GM12878 (cell line): ENCODE results near the gene RAB22A. TPM values are rescaled to one million over a fixed set of nuclear protein-coding genes. Genes with fewer than 3 reads are reported as not detected.
A peak's percentile ranks its signal among the peaks of the same experiment; 100 is the strongest.

ENCODE experiments used
- ATAC-seq: fragments of 200-7000 bp; cut with Tn5 transposase; 3 replicates; pipeline ENCODE4 v1.9.1; 2020; ENCODE audit warnings: mild to moderate bottlenecking, moderate library complexity
- Bru-seq: library from RNA; stranded (reverse); fragments of 400-500 nt; gene quantifications from one replicate; lab custom pipeline; 2021; lab: Mats Ljungman, UMichigan
- BruChase-seq, 2 experiments: library from RNA; stranded (reverse); fragments of 400-500 nt; gene quantifications; one replicate each; lab custom pipeline; 2021; lab: Mats Ljungman, UMichigan
- BruUV-seq: library from RNA; stranded (reverse); fragments of 400-500 nt; replicated peaks from 2 replicates; lab custom pipeline; 2021; lab: Mats Ljungman, UMichigan
- CTCF ChIA-PET: fragments of 300-600 bp; sonication (Branson Sonifier 250); formaldehyde crosslinking; extraction: SDS; loops from one replicate; lab custom pipeline; 2021; ENCODE audit warnings: inconsistent platforms; lab: Yijun Ruan, JAX
- POLR2A ChIA-PET: fragments of 350-600 bp; formaldehyde crosslinking; extraction: SDS; loops from one replicate; lab custom pipeline; 2021; ENCODE audit warnings: inconsistent platforms; lab: Charles Lee
- RAD21 ChIA-PET: fragments of 300-600 bp; sonication (Branson Sonifier 250); formaldehyde crosslinking; loops from one replicate; lab custom pipeline; 2023; ENCODE audit warnings: antibody characterized with exemption; ENCODE audit not compliant: unreplicated experiment; lab: Charles Lee
- SMC1A ChIA-PET: fragments of 300-600 bp; sonication (Branson Sonifier 250); formaldehyde crosslinking; loops from one replicate; lab custom pipeline; 2023; ENCODE audit not compliant: unreplicated experiment, uncharacterized antibody; lab: Charles Lee
- DNase-seq: peaks from one replicate; pipeline ENCODE4 v3.0.0-alpha.2; 2011; ENCODE audit warnings: low read depth, low spot score
- FAIRE-seq: peaks from 3 replicates; lab custom pipeline; 2011; peaks lifted over from hg19 to GRCh38; lab: Jason Lieb, UNC
- H2AFZ ChIP-seq: 2 replicates; pipeline ENCODE4 v1.6.0; 2011; ENCODE audit warnings: low read depth, low read length, control low read depth; ENCODE audit not compliant: control insufficient read depth
- H3K27ac ChIP-seq: 2 replicates; pipeline ENCODE4 v1.5.1; 2011; ENCODE audit warnings: control low read depth; ENCODE audit not compliant: control insufficient read depth, insufficient read depth
- H3K27me3 ChIP-seq, 2 experiments: replicated peaks in 1 of 2; 2 replicates each; pipeline versions ENCODE4 v1.6.0 to v1.6.1; 2011; ENCODE audit warnings: low read length in 1 of 2; ENCODE audit not compliant: control insufficient read depth in 2 of 2, insufficient read depth in 2 of 2
- H3K36me3 ChIP-seq, 2 experiments: 2 replicates each; pipeline ENCODE4 v1.5.1; 2011; ENCODE audit warnings: low read length in 1 of 2; ENCODE audit not compliant: control insufficient read depth in 2 of 2, insufficient read depth in 2 of 2
- H3K4me1 ChIP-seq: 2 replicates; pipeline ENCODE4 v1.6.1; 2011; ENCODE audit warnings: mild to moderate bottlenecking, low read length, moderate library complexity, mixed read lengths; ENCODE audit not compliant: control insufficient read depth, insufficient read depth
- H3K4me2 ChIP-seq: 2 replicates; pipeline ENCODE4 v1.6.0; 2011; ENCODE audit warnings: control low read depth; ENCODE audit not compliant: control insufficient read depth, insufficient read depth
- H3K4me3 ChIP-seq: fragments of 200-600 bp; sonication (generic); 2 replicates; pipeline ENCODE4 v1.5.1; 2016
- H3K79me2 ChIP-seq: 2 replicates; pipeline ENCODE4 v1.6.0; 2011; ENCODE audit warnings: low read length; ENCODE audit not compliant: control insufficient read depth, insufficient read depth
- H3K9ac ChIP-seq: 2 replicates; pipeline ENCODE4 v1.8.0; 2011; ENCODE audit warnings: low read length, control low read depth, mixed read lengths; ENCODE audit not compliant: control insufficient read depth, insufficient read depth
- H3K9me3 ChIP-seq: replicated peaks from 3 replicates; pipeline ENCODE4 v1.5.1; 2011; ENCODE audit warnings: mild to moderate bottlenecking, low read length; ENCODE audit not compliant: control insufficient read depth, insufficient read depth
- H4K20me1 ChIP-seq: 2 replicates; pipeline ENCODE4 v1.6.0; 2011; ENCODE audit not compliant: control insufficient read depth, insufficient read depth
- ASH2L ChIP-seq: fragments of 300-600, 200-600 bp; sonication (generic); IDR thresholded peaks from 2 replicates; pipeline ENCODE4 v1.6.1; 2017; ENCODE audit warnings: low read depth, mild to moderate bottlenecking, borderline replicate concordance
- CBFB ChIP-seq: IDR thresholded peaks from 2 replicates; pipeline ENCODE4 v1.6.1; 2016; ENCODE audit warnings: antibody characterized with exemption, low read depth
- CBX3 ChIP-seq: fragments of 200-600 bp; sonication (generic); IDR thresholded peaks from 2 replicates; pipeline ENCODE4 v1.6.1; 2016; ENCODE audit warnings: low read depth, borderline replicate concordance
- CHD1 ChIP-seq: IDR thresholded peaks from 2 replicates; pipeline ENCODE4 v1.6.1; 2012; ENCODE audit warnings: low read depth, low read length, improper control_type of control experiment
- CHD4 ChIP-seq: fragments of 200-600 bp; sonication (generic); IDR thresholded peaks from 2 replicates; pipeline ENCODE4 v1.6.1; 2016; ENCODE audit warnings: mild to moderate bottlenecking
- FOXK2 ChIP-seq: fragments of 450-650 bp; IDR thresholded peaks from 2 replicates; pipeline ENCODE4 v1.6.1; 2017; ENCODE audit warnings: mild to moderate bottlenecking, moderate library complexity
- IKZF1 ChIP-seq: fragments of 450-650 bp; conservative IDR thresholded peaks from 2 replicates; pipeline ENCODE4 v1.6.1; 2017; ENCODE audit warnings: antibody characterized with exemption, mild to moderate bottlenecking
- KDM1A ChIP-seq: fragments of 200-600 bp; sonication (generic); IDR thresholded peaks from 2 replicates; pipeline ENCODE4 v1.6.1; 2016; ENCODE audit warnings: borderline replicate concordance
- MYC ChIP-seq: IDR thresholded peaks from 2 replicates; pipeline ENCODE4 v1.6.1; 2011; ENCODE audit warnings: mild to moderate bottlenecking, low read length, moderate library complexity, inconsistent platforms; ENCODE audit not compliant: insufficient read depth, insufficient replicate concordance, insufficient read length, severe bottlenecking
- NR2F1 ChIP-seq: fragments of 450-650 bp; conservative IDR thresholded peaks from 2 replicates; pipeline ENCODE4 v1.6.1; 2017; ENCODE audit warnings: mild to moderate bottlenecking
- RAD51 ChIP-seq: fragments of 450-650 bp; IDR thresholded peaks from 2 replicates; pipeline ENCODE4 v1.6.1; 2016; ENCODE audit warnings: moderate library complexity, mild to moderate bottlenecking, inconsistent platforms
- RUNX3 ChIP-seq: IDR thresholded peaks from 2 replicates; pipeline ENCODE4 v1.6.1; 2012; ENCODE audit warnings: low read length, inconsistent platforms
- SMC3 ChIP-seq: IDR thresholded peaks from 2 replicates; pipeline ENCODE4 v1.6.1; 2011; ENCODE audit warnings: low read length, improper control_type of control experiment, borderline replicate concordance
- TAF1 ChIP-seq: IDR thresholded peaks from 2 replicates; pipeline ENCODE4 v1.6.1; 2011; ENCODE audit warnings: mild to moderate bottlenecking, low read depth, low read length, borderline replicate concordance
- TBL1XR1 ChIP-seq: IDR thresholded peaks from 2 replicates; pipeline ENCODE4 v1.6.1; 2012; ENCODE audit warnings: low read depth, low read length, improper control_type of control experiment
- ZNF217 ChIP-seq: fragments of 450-650 bp; IDR thresholded peaks from 2 replicates; pipeline ENCODE4 v1.6.1; 2017; ENCODE audit warnings: antibody characterized with exemption, mild to moderate bottlenecking
- WGBS: methylation state at CpG from one replicate; pipeline ENCODE4 v1.1.6; 2016; ENCODE audit warnings: low lambda C conversion rate; ENCODE audit not compliant: insufficient replicate concordance, insufficient coverage; ENCODE audit errors: missing lambda C conversion rate; 5-methylcytosine and 5-hydroxymethylcytosine counted together
- in situ Hi-C: fragments of 300-500 bp; cut with MboI; formaldehyde crosslinking; loops from 9 replicates; pipeline ENCODE4 v1.14.3; 2018; ENCODE audit warnings: mixed read lengths
- intact Hi-C: fragments of 100-400 bp; cut with micrococcal nuclease; formaldehyde crosslinking; loops from one replicate; pipeline ENCODE4 v1.14.2; 2022; ENCODE audit not compliant: unreplicated experiment
- long read RNA-seq, 2 experiments: library from polyadenylated mRNA; unstranded; transcript quantifications; one replicate each; pipeline ENCODE4 v2.0.0, GENCODE V29; 2019 to 2020
- polyA minus RNA-seq, 3 experiments: library from RNA; depleted of rRNA, polyadenylated mRNA; stranded (reverse); fragments of >200 nt; gene quantifications; 2 replicates each; pipeline ENCODE4 v1.2.3, GENCODE V29; 2011
- polyA plus RNA-seq, 11 experiments: library from polyadenylated mRNA; depleted of rRNA in 4 of 11; unstranded in 6 of 11; stranded (reverse) in 5 of 11; fragments of >200 nt; fragmentation: Nextera tagmentation in 4 of 11; fragmentation: Illumina TruSeq in 1 of 11; extraction: Ambion mirVana in 4 of 11; extraction: Trizol in 1 of 11; gene quantifications; 1 replicate in 1 of 11; 2 replicates in 10 of 11; pipeline versions ENCODE4 v1.2.1 to v1.2.3, GENCODE V29; 2011 to 2016; ENCODE audit warnings: inconsistent platforms in 2 of 11, missing spikeins in 2 of 11, low read depth in 1 of 11
- total RNA-seq, 4 experiments: library from RNA; depleted of rRNA in 3 of 4; stranded (reverse); fragments of >200 nt in 3 of 4; fragmentation: Illumina TruSeq in 1 of 4; extraction: Trizol in 1 of 4; gene quantifications; 2 replicates each; pipeline versions ENCODE4 v1.2.1 to v1.2.3, GENCODE V29; 2013 to 2021
- TF ChIP-seq, protein P1 (sequence below): fragments of 150-350 bp; IDR thresholded peaks from 2 replicates; pipeline ENCODE4 v1.6.1; 2016; ENCODE audit warnings: low read depth, low read length

RAB22A gene, protein sequence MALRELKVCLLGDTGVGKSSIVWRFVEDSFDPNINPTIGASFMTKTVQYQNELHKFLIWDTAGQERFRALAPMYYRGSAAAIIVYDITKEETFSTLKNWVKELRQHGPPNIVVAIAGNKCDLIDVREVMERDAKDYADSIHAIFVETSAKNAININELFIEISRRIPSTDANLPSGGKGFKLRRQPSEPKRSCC
- total RNA-seq (2013; cell fraction: nucleolus; rRNA removed) = 18.0 and 18.5 TPM in 2 replicates
- total RNA-seq (2014; rRNA removed) (9.6 and 9.8 TPM in 2 replicates), total RNA-seq (2014; rRNA removed; fragmentation: Illumina TruSeq; extraction: Trizol) (10.6 and 11.0 TPM in 2 replicates), total RNA-seq (2021) (10.1 and 10.2 TPM in 2 replicates), polyA plus RNA-seq (2011; rRNA removed) (11.7 and 15.7 TPM in 2 replicates), polyA plus RNA-seq (2014; fragmentation: Illumina TruSeq; extraction: Trizol) (7.7 and 9.2 TPM in 2 replicates), polyA plus RNA-seq (2014; fragmentation: Nextera tagmentation; extraction: Ambion mirVana) (1 to 10 TPM; 2.7 to 3.7 TPM), polyA plus RNA-seq (2014; rRNA removed) (7.9 TPM in 2 replicates), polyA plus RNA-seq (2016; fragmentation: Nextera tagmentation; extraction: Ambion mirVana) (10 to 100 TPM; 11.7 to 12.0 TPM), polyA minus RNA-seq (2011; rRNA and poly(A)+ RNA removed) (20.8 and 23.3 TPM in 2 replicates), Bru-seq, nascent RNA (percentile 82 among the genes with signal in this experiment), BruChase-seq, experiment 1, labeled RNA remaining after a 6-hour chase (percentile 85 among the genes with signal in this experiment), BruChase-seq, experiment 2, labeled RNA remaining after a 2-hour chase (percentile 85 among the genes with signal in this experiment)
- 2.9 TPM for polyA plus RNA-seq (2011; ENCODE audit: low read depth)
- polyA plus RNA-seq (2011; cell fraction: cytosol; rRNA removed) = 4.7 and 4.8 TPM in 2 replicates
- 6.0 and 7.6 TPM in 2 replicates for polyA plus RNA-seq (2011; cell fraction: nucleus; rRNA removed)
- polyA plus RNA-seq (2012) = 4.5 and 4.9 TPM in 2 replicates
- 4.5 and 5.2 TPM in 2 replicates for polyA minus RNA-seq (2011; cell fraction: cytosol; rRNA and poly(A)+ RNA removed)
- 11.8 and 20.2 TPM in 2 replicates for polyA minus RNA-seq (2011; cell fraction: nucleus; rRNA and poly(A)+ RNA removed)
- long read RNA-seq, experiment 1, full-length matches to known transcripts = 3 of 5 reads
- long read RNA-seq, experiment 1, partial matches to known transcripts = 0 of 5 reads
- long read RNA-seq, experiment 1, other reads (novel, unspliced or antisense) = 2 of 5 reads
- long read RNA-seq, experiment 2, full-length matches to known transcripts = 2 of 10 reads
- long read RNA-seq, experiment 2, partial matches to known transcripts = 1 of 10 reads
- long read RNA-seq, experiment 2, other reads (novel, unspliced or antisense) = 7 of 10 reads

DNA sequence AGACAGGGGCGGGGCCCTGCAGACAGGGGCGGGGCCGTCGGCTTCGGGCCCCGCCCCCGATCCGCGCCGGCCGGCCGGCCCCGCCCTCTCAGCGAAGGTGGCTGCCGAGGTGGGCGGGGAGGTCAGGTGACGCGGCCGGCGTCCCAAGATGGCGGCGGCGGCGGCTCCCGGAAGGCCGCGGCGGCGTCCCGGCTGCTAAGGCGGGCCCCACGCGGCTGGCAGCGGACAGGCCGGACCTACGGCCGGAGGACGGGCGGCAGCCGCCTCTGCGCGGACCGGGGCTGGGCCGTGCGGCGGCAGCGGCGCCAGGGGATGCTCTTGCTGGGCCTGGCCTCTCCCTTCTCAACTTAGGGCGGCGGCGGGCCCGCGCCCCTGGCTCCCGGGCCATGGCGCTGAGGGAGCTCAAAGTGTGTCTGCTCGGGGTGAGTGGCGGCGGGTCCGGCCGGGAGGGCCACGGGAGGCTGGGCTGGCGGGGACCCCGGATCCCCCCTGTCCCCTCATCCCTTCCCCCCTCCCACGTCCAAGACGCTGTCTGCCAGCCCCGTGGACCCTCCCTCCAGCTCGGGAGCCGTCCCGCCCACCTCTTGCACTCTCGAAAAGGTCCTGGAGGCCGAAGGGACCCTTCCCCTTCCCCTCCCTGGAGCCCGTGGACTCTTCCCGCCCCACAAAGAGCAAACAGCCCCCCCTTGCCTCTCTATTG is at the start of gene RAB22A:
RAB22A (plus strand) TSS at position 125 of the 700 bp plus-strand sequence; CDS start at position 387, 262 bp downstream.
- Histone ChIP-seq H3K27ac (peak within 1 kb of the TSS; percentile 65), H3K4me1 (peaks cover 16% of the 10 kb centered on the region; the same call in 1 of the 2 replicates), H3K4me3 (peak within 1 kb of the TSS; percentile 100), H3K9ac (peak within 1 kb of the TSS; percentile 76), H3K9me3 (no peaks in the 10 kb centered on the region), H4K20me1 (no peaks in the 10 kb centered on the region), H3K27me3 (no peaks in the 10 kb centered on the region), H3K36me3 (peaks cover under 1 to 3% of the 10 kb centered on the region in 2 experiments; a peak in 3 of 4 replicates), H3K79me2 (peaks cover 24% of the 10 kb centered on the region), H2AFZ (peak within 1 kb of the TSS; percentile 85), H3K4me2 (peak within 1 kb of the TSS; percentile 88)
- DNase-seq (no peak), FAIRE-seq (no peak), ATAC-seq (peak; percentile 73)
- ChIA-PET SMC1A (no interaction called here), RAD21 (interaction anchor here (0.9 kb wide), 1 partner anchor 72 kb away, joined by 3 read pairs; no protein-coding TSS in a partner anchor), CTCF (no interaction called here), POLR2A (interaction anchor here (0.6 to 0.7 kb wide), 3 partner anchors 74 to 338 kb away, joined by 3 read pairs; no protein-coding TSS in a partner anchor)
- intact Hi-C loops = loop anchor here (5.0 to 10.0 kb wide), 3 partner anchors 78 to 345 kb away; partner anchors contain the start of genes STX16 and VAPB
- in situ Hi-C loops = no loop called here
- BruUV-seq = no TSS peak
- whole genome bisulfite sequencing = 2% methylated on average over 32 of the region's 73 CpGs
- TF ChIP-seq TBL1XR1 (no peak), TAF1 (peak; percentile 82; the same call in 1 of the 2 replicates), IKZF1 (peak; percentile 72), RAD51 (no peak), ASH2L (0 out of 2 replicates have a peak, but pooled peaks have one; percentile 46), SMC3 (no peak), CHD1 (no peak), ZNF217 (no peak), CHD4 (no peak), MYC (no peak), FOXK2 (no peak), CBX3 (no peak), KDM1A (no peak), CBFB (no peak), NR2F1 (peak; percentile 65), RUNX3 (no peak)
- TF ChIP-seq, protein P1, sequence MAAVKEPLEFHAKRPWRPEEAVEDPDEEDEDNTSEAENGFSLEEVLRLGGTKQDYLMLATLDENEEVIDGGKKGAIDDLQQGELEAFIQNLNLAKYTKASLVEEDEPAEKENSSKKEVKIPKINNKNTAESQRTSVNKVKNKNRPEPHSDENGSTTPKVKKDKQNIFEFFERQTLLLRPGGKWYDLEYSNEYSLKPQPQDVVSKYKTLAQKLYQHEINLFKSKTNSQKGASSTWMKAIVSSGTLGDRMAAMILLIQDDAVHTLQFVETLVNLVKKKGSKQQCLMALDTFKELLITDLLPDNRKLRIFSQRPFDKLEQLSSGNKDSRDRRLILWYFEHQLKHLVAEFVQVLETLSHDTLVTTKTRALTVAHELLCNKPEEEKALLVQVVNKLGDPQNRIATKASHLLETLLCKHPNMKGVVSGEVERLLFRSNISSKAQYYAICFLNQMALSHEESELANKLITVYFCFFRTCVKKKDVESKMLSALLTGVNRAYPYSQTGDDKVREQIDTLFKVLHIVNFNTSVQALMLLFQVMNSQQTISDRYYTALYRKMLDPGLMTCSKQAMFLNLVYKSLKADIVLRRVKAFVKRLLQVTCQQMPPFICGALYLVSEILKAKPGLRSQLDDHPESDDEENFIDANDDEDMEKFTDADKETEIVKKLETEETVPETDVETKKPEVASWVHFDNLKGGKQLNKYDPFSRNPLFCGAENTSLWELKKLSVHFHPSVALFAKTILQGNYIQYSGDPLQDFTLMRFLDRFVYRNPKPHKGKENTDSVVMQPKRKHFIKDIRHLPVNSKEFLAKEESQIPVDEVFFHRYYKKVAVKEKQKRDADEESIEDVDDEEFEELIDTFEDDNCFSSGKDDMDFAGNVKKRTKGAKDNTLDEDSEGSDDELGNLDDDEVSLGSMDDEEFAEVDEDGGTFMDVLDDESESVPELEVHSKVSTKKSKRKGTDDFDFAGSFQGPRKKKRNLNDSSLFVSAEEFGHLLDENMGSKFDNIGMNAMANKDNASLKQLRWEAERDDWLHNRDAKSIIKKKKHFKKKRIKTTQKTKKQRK = no peak
